Measurements from ENCODE around the gene TBC1D22B.

DNA sequence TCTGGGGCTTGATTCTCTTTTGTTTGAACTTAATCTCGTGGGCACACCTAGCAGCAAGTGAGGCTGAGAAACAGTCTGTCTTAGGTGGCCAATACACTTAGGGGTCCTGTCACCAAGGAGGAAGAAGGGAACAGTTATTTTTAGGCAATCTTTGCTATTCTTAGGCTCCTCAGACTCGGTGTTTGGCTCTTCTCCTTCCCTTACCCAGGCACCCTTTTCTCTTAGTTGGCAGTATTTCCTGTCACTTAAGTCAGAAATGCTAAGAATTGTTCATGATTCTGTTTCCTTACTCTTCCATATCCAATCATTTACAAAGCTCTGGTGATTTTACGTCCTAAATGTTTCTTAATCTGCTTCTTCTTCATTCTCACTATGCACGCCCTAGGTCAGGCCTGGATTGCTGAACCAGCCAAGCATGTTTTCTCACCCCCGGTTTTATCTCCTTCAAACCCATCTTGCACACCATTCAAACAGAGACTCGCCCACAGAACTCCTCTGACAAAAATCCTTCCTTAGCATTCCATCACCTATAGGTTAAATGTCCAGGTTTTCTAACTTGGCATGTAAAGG lies 45.6 kb downstream of the TBC1D22B start:
- TF ChIP-seq ZNF20 (CRISPR knock-in tag; IDR thresholded peaks at IDR 0.05): no peak
- TF ChIP-seq CREM (IDR thresholded peaks at IDR 0.05): no peak
- no peak for TF ChIP-seq CREM (CRISPR knock-in tag; IDR thresholded peaks at IDR 0.05)
- TF ChIP-seq TCF7L2 (IDR thresholded peaks at IDR 0.05; ENCODE audit: low read depth, low read length): no peak
- no peak for TF ChIP-seq ZNF549 (CRISPR knock-in tag; IDR thresholded peaks at IDR 0.05)
- TF ChIP-seq, protein P1, sequence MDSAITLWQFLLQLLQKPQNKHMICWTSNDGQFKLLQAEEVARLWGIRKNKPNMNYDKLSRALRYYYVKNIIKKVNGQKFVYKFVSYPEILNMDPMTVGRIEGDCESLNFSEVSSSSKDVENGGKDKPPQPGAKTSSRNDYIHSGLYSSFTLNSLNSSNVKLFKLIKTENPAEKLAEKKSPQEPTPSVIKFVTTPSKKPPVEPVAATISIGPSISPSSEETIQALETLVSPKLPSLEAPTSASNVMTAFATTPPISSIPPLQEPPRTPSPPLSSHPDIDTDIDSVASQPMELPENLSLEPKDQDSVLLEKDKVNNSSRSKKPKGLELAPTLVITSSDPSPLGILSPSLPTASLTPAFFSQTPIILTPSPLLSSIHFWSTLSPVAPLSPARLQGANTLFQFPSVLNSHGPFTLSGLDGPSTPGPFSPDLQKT (CRISPR knock-in tag; IDR thresholded peaks at IDR 0.05; ENCODE audit: borderline replicate concordance): no peak
- TF ChIP-seq TAF1 (CRISPR knock-in tag; IDR thresholded peaks at IDR 0.05): no peak
- TF ChIP-seq ZSCAN9 (CRISPR knock-in tag; IDR thresholded peaks at IDR 0.05; ENCODE audit: borderline replicate concordance): no peak
- no peak for TF ChIP-seq FOXJ3 (CRISPR knock-in tag; IDR thresholded peaks at IDR 0.05; ENCODE audit: borderline replicate concordance)
- no peak for TF ChIP-seq SP140L (CRISPR knock-in tag; IDR thresholded peaks at IDR 0.05; ENCODE audit: borderline replicate concordance)
- TF ChIP-seq ZNF333 (CRISPR knock-in tag; IDR thresholded peaks at IDR 0.05; ENCODE audit: borderline replicate concordance): no peak

All from HepG2 (cell line).